Measurements from ENCODE around the gene HRH3.

DNA sequence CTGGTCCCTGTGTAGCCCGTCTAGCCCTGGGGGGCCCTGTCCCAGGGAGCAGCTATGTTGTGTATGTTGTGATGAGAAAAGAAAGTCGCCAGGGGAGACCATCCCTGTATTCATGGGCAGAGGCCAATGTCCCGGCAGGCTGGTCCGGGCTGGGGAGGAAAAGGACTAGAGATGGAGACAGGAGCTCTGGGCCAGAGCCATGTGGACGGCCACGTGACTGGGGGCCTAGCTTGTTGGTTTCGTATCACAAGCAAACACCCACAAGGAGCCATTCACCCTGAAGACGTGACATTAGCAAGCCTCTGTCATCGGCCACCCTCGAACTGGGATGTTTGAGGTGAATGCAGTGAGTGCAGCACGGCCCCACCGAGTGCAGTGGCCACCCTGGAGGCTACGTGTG, 2.9 kb upstream of the HRH3 start:
- TF ChIP-seq EP300 (IDR thresholded peaks at IDR 0.05) (no peak), POLR2AphosphoS5 (IDR thresholded peaks at IDR 0.05) (no peak), POLR2A (IDR thresholded peaks at IDR 0.05) (no peak)
- TF ChIP-seq, protein P1, sequence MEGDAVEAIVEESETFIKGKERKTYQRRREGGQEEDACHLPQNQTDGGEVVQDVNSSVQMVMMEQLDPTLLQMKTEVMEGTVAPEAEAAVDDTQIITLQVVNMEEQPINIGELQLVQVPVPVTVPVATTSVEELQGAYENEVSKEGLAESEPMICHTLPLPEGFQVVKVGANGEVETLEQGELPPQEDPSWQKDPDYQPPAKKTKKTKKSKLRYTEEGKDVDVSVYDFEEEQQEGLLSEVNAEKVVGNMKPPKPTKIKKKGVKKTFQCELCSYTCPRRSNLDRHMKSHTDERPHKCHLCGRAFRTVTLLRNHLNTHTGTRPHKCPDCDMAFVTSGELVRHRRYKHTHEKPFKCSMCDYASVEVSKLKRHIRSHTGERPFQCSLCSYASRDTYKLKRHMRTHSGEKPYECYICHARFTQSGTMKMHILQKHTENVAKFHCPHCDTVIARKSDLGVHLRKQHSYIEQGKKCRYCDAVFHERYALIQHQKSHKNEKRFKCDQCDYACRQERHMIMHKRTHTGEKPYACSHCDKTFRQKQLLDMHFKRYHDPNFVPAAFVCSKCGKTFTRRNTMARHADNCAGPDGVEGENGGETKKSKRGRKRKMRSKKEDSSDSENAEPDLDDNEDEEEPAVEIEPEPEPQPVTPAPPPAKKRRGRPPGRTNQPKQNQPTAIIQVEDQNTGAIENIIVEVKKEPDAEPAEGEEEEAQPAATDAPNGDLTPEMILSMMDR (IDR thresholded peaks at IDR 0.05): no peak
